Measurements from ENCODE around the gene PITPNM3.

GRCh38 chr17:6521586-6521985, 34.8 kb downstream of the PITPNM3 start:
- TF ChIP-seq CTCF (conservative IDR thresholded peaks at IDR 0.05 in 1 of 2, IDR thresholded peaks at IDR 0.05 in 1 of 2; ENCODE audit: extremely low read depth in 1 of 2, insufficient read depth in 1 of 2, low read depth in 1 of 2, low read length in 2 of 2): no peak
- TF ChIP-seq EZH2 (IDR thresholded peaks at IDR 0.05; ENCODE audit: borderline replicate concordance, low read length): no peak
